ENCODE results near the gene CBLN1. TPM values are rescaled to one million over a fixed set of nuclear protein-coding genes. Genes with fewer than 3 reads are reported as not detected.

The CBLN1 gene
- total RNA-seq, 4 donors from 2014 or later: 0.49 TPM; not detected in 3

DNA sequence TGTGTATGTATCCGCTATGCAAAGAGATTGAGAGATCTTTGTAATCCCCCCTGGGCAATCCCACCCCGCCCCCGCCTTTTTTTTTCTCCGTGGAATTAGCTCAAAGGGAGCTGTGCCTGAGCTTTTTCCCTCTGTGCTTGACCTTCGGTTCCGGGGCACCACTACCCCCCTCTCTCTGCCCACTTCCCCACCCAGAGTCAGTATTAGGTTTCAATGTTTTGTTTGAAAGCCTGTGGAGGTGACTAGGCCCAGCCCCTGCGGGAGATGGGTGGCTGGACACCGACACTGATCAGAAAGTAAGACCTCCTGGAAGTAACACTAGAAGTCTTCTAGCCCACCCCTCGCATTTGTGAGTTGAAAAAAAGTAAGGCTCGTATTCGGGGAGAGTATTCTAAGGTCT is 7.0 kb downstream of the CBLN1 start:
- H3K4me3 ChIP-seq: no peak overlapping the region
- no peak for TF ChIP-seq POLR2AphosphoS5 (IDR thresholded peaks at IDR 0.05)
- TF ChIP-seq POLR2A (IDR thresholded peaks at IDR 0.05): no peak
- TF ChIP-seq EP300 (IDR thresholded peaks at IDR 0.05): no peak
- TF ChIP-seq, protein P1, sequence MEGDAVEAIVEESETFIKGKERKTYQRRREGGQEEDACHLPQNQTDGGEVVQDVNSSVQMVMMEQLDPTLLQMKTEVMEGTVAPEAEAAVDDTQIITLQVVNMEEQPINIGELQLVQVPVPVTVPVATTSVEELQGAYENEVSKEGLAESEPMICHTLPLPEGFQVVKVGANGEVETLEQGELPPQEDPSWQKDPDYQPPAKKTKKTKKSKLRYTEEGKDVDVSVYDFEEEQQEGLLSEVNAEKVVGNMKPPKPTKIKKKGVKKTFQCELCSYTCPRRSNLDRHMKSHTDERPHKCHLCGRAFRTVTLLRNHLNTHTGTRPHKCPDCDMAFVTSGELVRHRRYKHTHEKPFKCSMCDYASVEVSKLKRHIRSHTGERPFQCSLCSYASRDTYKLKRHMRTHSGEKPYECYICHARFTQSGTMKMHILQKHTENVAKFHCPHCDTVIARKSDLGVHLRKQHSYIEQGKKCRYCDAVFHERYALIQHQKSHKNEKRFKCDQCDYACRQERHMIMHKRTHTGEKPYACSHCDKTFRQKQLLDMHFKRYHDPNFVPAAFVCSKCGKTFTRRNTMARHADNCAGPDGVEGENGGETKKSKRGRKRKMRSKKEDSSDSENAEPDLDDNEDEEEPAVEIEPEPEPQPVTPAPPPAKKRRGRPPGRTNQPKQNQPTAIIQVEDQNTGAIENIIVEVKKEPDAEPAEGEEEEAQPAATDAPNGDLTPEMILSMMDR (IDR thresholded peaks at IDR 0.05): no peak
- H3K27ac ChIP-seq: no peak overlapping the region
- no peak for DNase-seq (ENCODE audit: low spot score in 2 of 2)
- H3K4me1 ChIP-seq: peaks cover 30% of the 10 kb centered on the region
- peaks cover 80% of the 10 kb centered on the region for H3K27me3 ChIP-seq
- H3K9me3 ChIP-seq: no peaks in the 10 kb centered on the region
- WGBS: under 1% methylated on average over 11 of the region's 11 CpGs
- no peaks in the 10 kb centered on the region for H3K36me3 ChIP-seq

DNA sequence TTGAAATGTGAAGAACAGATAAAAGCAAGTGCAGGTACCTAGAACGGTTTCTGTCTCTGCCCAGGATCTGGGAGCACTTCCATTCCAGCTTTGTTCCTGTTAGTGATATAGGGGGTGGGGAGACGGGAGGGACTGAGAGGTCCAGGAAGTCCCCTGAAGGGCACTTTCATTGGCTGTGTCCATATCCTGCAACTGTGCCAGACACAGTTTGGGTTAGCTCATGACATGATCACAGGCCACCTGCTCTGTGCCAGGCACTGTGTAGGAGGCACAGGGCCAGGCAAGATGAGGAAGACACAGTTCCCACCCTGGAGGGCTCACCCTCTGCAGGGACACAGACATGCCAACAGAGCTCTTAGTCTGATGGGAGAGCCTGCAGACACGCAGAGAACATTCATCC is 7.9 kb downstream of the CBLN1 start:
- Histone ChIP-seq H3K36me3 (no peaks in the 10 kb centered on the region), H3K4me3 (no peak overlapping the region), H3K27me3 (peaks cover 71% of the 10 kb centered on the region), H3K4me1 (peaks cover 24% of the 10 kb centered on the region), H3K27ac (no peak overlapping the region), H3K9me3 (no peaks in the 10 kb centered on the region)
- no peak for TF ChIP-seq POLR2AphosphoS5 (IDR thresholded peaks at IDR 0.05)
- no peak for TF ChIP-seq EP300 (IDR thresholded peaks at IDR 0.05)
- TF ChIP-seq, protein P1 (IDR thresholded peaks at IDR 0.05): no peak
- no peak for TF ChIP-seq POLR2A (IDR thresholded peaks at IDR 0.05)
- WGBS: 36% methylated on average over 3 of the region's 3 CpGs
- DNase-seq (ENCODE audit: low spot score in 2 of 2): no peak

DNA sequence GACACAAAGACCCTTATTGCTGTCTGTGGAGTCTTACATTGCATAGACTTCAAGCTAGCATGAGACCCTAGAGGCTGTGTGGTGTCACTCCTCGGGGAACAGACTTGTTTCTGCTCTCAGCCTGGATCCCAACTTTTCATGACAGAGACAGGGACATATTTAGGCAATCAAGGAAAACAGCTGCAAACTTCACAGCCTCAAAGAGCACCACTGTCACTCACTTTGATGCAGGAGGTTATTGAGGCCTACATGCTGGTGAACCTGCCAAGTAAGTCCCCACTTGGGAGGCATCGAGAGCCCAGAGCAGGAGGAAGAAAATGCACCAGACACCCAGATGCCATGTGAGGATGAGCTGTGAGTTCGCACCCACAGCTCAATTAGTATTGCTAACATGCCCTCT is 10.3 kb downstream of the CBLN1 start:
- no peak overlapping the region for H3K4me3 ChIP-seq
- no peaks in the 10 kb centered on the region for H3K9me3 ChIP-seq
- no peak for DNase-seq (ENCODE audit: low spot score in 2 of 2)
- no peaks in the 10 kb centered on the region for H3K36me3 ChIP-seq
- H3K27ac ChIP-seq: no peak overlapping the region
- H3K27me3 ChIP-seq: peaks cover 51% of the 10 kb centered on the region
- peaks cover 7% of the 10 kb centered on the region for H3K4me1 ChIP-seq
- WGBS: 54% methylated on average over 3 of the region's 3 CpGs
- TF ChIP-seq POLR2AphosphoS5 (IDR thresholded peaks at IDR 0.05): no peak
- TF ChIP-seq POLR2A (IDR thresholded peaks at IDR 0.05): no peak
- TF ChIP-seq, protein P1 (IDR thresholded peaks at IDR 0.05): no peak
- no peak for TF ChIP-seq EP300 (IDR thresholded peaks at IDR 0.05)

DNA sequence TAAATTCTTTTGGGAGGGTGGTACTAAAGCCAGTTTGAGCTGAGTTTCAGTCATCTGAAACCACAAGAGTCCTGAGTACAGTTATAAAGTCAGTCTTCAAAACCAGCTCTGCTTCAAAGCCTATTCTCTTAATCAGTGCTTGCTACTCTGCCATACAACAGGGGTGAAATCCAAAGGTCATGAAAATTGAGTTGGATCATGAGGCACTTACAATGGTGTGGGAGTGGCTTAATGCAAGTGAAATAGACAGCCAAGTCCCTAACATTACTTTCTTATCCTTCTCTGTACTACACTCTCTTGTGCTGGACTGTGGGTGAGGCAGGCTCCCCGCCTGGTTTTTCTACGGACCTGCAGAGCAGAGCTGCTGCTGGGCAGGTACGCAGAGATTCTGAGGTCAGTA is 12.4 kb downstream of the CBLN1 start:
- DNase-seq (ENCODE audit: low spot score in 2 of 2): no peak
- H3K9me3 ChIP-seq: no peaks in the 10 kb centered on the region
- H3K4me1 ChIP-seq: no peaks in the 10 kb centered on the region
- whole genome bisulfite sequencing: 60% methylated on average over 3 of the region's 3 CpGs
- H3K4me3 ChIP-seq: no peak overlapping the region
- H3K36me3 ChIP-seq: no peaks in the 10 kb centered on the region
- TF ChIP-seq POLR2AphosphoS5 (IDR thresholded peaks at IDR 0.05): no peak
- TF ChIP-seq EP300 (IDR thresholded peaks at IDR 0.05): no peak
- TF ChIP-seq, protein P1 (IDR thresholded peaks at IDR 0.05): no peak
- TF ChIP-seq POLR2A (IDR thresholded peaks at IDR 0.05): no peak
- no peak overlapping the region for H3K27ac ChIP-seq
- H3K27me3 ChIP-seq: peaks cover 30% of the 10 kb centered on the region

DNA sequence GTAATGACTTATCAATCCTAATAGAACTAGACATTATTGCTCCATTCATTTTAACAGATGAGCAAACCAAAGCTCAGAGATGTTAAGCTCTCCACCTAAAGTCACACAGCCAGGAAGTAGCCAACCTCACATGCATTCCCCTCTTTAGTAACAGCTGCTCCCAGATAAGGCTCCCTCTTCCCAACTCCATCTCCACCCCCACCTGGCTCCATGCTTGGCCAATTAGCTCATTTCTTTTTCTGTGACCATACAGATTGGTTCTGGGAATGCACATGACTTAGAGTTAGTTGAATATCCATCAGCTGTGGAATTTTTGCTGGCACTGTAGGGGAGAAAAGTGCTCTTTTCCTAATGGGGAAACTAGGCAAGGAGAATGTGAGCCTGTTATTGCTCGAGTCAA is 13.0 kb downstream of the CBLN1 start:
- Histone ChIP-seq H3K27me3 (peaks cover 24% of the 10 kb centered on the region), H3K9me3 (no peaks in the 10 kb centered on the region), H3K4me3 (no peak overlapping the region)

More for the DNA sequence above, 13.0 kb downstream of the CBLN1 start:
- Histone ChIP-seq H3K4me1 (no peaks in the 10 kb centered on the region), H3K27ac (no peak overlapping the region), H3K36me3 (no peaks in the 10 kb centered on the region)
- DNase-seq (ENCODE audit: low spot score in 2 of 2): no peak
- 50% methylated on average over 1 of the region's 1 CpG for WGBS
- TF ChIP-seq EP300 (IDR thresholded peaks at IDR 0.05) (no peak), POLR2A (IDR thresholded peaks at IDR 0.05) (no peak), POLR2AphosphoS5 (IDR thresholded peaks at IDR 0.05) (no peak)
- TF ChIP-seq, protein P1 (IDR thresholded peaks at IDR 0.05): no peak

All from suprapubic skin (tissue), 4 donors.